Mammary epithelial cell (primary cell): ENCODE results near the gene CCL11.

ENCODE experiments used
- EZH2 ChIP-seq: IDR thresholded peaks from 2 replicates; pipeline ENCODE4 v1.6.1; 2012; ENCODE audit warnings: low read length, inconsistent platforms, borderline replicate concordance
- TF ChIP-seq, protein P1 (sequence below), 2 donors: IDR thresholded peaks in 1 of 2; conservative IDR thresholded peaks in 1 of 2; 2 replicates each; pipeline ENCODE4 v1.5.1; 2011 to 2012; ENCODE audit warnings: inconsistent platforms in 2 of 2, low read length in 2 of 2, mild to moderate bottlenecking in 2 of 2, control low read depth in 1 of 2, low read depth in 1 of 2; ENCODE audit not compliant: insufficient read depth in 1 of 2; ENCODE audit errors: extremely low read depth in 1 of 2

GRCh38 chr17:34291721-34292348 is 6.3 kb downstream of the CCL11 start:
- TF ChIP-seq, protein P1, sequence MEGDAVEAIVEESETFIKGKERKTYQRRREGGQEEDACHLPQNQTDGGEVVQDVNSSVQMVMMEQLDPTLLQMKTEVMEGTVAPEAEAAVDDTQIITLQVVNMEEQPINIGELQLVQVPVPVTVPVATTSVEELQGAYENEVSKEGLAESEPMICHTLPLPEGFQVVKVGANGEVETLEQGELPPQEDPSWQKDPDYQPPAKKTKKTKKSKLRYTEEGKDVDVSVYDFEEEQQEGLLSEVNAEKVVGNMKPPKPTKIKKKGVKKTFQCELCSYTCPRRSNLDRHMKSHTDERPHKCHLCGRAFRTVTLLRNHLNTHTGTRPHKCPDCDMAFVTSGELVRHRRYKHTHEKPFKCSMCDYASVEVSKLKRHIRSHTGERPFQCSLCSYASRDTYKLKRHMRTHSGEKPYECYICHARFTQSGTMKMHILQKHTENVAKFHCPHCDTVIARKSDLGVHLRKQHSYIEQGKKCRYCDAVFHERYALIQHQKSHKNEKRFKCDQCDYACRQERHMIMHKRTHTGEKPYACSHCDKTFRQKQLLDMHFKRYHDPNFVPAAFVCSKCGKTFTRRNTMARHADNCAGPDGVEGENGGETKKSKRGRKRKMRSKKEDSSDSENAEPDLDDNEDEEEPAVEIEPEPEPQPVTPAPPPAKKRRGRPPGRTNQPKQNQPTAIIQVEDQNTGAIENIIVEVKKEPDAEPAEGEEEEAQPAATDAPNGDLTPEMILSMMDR (conservative IDR thresholded peaks at IDR 0.05 in 1 of 2, IDR thresholded peaks at IDR 0.05 in 1 of 2; ENCODE audit: extremely low read depth in 1 of 2, insufficient read depth in 1 of 2, low read depth in 1 of 2, low read length in 2 of 2) = no peak
- no peak for TF ChIP-seq EZH2
